ENCODE measurements around the gene GPSM1. TPM values are rescaled to one million over a fixed set of nuclear protein-coding genes. Genes with fewer than 3 reads are reported as not detected.

Gene GPSM1
- total RNA-seq, 1 donor from 2014 or later = 1.9 TPM

GRCh38 chr9:136335296-136336155, 8.2 kb downstream of the GPSM1 start:
- H3K9me3 Mint-ChIP-seq = no peaks in the 10 kb centered on the region

DNA sequence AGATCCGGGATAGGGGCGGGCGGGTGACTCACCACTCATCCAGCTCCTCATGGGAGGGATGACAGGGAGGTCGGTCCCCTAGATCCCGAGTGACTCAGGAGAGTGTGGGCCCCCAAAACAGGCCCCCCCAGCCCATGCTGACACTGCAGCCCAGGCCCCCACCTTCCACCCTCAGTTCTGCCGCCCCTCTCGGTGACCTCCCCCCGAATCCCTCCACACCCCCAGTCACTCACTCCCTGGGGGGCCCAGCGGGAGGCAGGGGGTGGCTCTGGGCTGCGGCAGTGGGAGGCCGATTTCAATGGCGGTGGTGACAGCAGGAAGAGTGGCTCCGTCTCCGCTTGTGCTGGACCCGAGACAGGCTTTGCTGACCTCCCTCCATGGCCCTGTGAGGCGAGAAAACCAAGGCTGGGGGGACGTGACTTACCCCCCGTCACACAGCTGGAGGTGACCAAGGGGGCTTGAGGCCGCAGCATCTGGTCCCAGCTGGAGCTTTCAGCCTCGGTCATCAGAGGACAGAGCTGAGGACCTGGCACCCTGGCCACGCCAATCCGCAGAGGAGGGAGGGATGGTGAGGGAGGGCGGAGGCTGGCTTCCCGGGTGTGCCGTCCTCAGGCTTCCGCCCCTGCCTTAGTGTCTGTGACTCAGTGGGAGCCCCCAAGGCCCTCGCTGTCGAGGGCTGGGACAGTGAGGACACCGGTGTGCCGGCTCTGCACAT, 9.0 kb downstream of the GPSM1 start:
- no peaks in the 10 kb centered on the region for H3K9me3 Mint-ChIP-seq
- TF ChIP-seq, protein P1, sequence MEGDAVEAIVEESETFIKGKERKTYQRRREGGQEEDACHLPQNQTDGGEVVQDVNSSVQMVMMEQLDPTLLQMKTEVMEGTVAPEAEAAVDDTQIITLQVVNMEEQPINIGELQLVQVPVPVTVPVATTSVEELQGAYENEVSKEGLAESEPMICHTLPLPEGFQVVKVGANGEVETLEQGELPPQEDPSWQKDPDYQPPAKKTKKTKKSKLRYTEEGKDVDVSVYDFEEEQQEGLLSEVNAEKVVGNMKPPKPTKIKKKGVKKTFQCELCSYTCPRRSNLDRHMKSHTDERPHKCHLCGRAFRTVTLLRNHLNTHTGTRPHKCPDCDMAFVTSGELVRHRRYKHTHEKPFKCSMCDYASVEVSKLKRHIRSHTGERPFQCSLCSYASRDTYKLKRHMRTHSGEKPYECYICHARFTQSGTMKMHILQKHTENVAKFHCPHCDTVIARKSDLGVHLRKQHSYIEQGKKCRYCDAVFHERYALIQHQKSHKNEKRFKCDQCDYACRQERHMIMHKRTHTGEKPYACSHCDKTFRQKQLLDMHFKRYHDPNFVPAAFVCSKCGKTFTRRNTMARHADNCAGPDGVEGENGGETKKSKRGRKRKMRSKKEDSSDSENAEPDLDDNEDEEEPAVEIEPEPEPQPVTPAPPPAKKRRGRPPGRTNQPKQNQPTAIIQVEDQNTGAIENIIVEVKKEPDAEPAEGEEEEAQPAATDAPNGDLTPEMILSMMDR (IDR thresholded peaks at IDR 0.05) = no peak
- CTCF ChIA-PET = no interaction called here
- no peak overlapping the region for H3K4me3 Mint-ChIP-seq
- H3K27me3 Mint-ChIP-seq = no peaks in the 10 kb centered on the region
- H3K27ac Mint-ChIP-seq = no peak overlapping the region
- ATAC-seq (ENCODE audit: low read depth) (no peak), DNase-seq (no peak)
- no peaks in the 10 kb centered on the region for H3K4me1 Mint-ChIP-seq
- H3K36me3 Mint-ChIP-seq (ENCODE audit: low read depth) = no peaks in the 10 kb centered on the region
- POLR2A ChIA-PET = no interaction called here
- intact Hi-C loops (cut with micrococcal nuclease) = no loop called here

More at GRCh38 chr9:136335296-136336155, 8.2 kb downstream of the GPSM1 start:
- TF ChIP-seq, protein P1 (IDR thresholded peaks at IDR 0.05) = no peak
- no peak overlapping the region for H3K4me3 Mint-ChIP-seq
- no peak for ATAC-seq (ENCODE audit: low read depth)
- no peak overlapping the region for H3K27ac Mint-ChIP-seq
- ChIA-PET CTCF (no interaction called here), POLR2A (interaction anchor here (0.9 kb wide), 1 partner anchor 27 kb away, joined by 3 read pairs; no protein-coding TSS in a partner anchor)
- no peaks in the 10 kb centered on the region for H3K36me3 Mint-ChIP-seq (ENCODE audit: low read depth)
- no peak for DNase-seq
- no peaks in the 10 kb centered on the region for H3K4me1 Mint-ChIP-seq
- no peaks in the 10 kb centered on the region for H3K27me3 Mint-ChIP-seq
- intact Hi-C loops (cut with micrococcal nuclease) = no loop called here

DNA sequence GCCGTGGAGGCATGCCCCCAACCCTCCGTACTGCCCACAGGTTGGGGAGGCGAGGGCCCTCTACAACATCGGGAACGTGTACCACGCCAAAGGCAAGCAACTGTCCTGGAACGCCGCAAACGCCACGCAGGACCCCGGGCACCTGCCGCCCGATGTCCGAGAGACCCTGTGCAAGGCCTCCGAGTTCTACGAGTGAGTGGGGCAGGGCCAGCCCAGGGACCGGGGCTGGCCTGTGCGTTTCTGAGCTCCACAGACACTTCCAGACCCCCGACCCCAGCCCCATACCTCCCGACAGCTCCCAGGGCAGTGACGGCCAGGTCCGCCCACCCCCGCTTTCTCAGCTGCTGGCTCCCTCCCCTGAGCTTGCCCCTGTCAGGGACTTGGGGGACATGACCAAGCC, 9.5 kb downstream of the GPSM1 start:
- ATAC-seq (ENCODE audit: low read depth) = no peak
- H3K27me3 Mint-ChIP-seq = no peaks in the 10 kb centered on the region
- POLR2A ChIA-PET = no interaction called here
- no peaks in the 10 kb centered on the region for H3K4me1 Mint-ChIP-seq
- CTCF ChIA-PET = no interaction called here
- H3K9me3 Mint-ChIP-seq = no peaks in the 10 kb centered on the region
- H3K27ac Mint-ChIP-seq = no peak overlapping the region
- no peak for DNase-seq
- H3K4me3 Mint-ChIP-seq = no peak overlapping the region
- H3K36me3 Mint-ChIP-seq (ENCODE audit: low read depth) = no peaks in the 10 kb centered on the region
- TF ChIP-seq, protein P1 (IDR thresholded peaks at IDR 0.05) = no peak
- intact Hi-C loops (cut with micrococcal nuclease) = no loop called here

GRCh38 chr9:136337416-136338395, 10.4 kb downstream of the GPSM1 start:
- peaks cover 1% of the 10 kb centered on the region for H3K4me1 Mint-ChIP-seq
- intact Hi-C loops (cut with micrococcal nuclease) = no loop called here
- H3K4me3 Mint-ChIP-seq = no peak overlapping the region
- H3K36me3 Mint-ChIP-seq (ENCODE audit: low read depth) = no peaks in the 10 kb centered on the region
- H3K9me3 Mint-ChIP-seq = no peaks in the 10 kb centered on the region
- no peaks in the 10 kb centered on the region for H3K27me3 Mint-ChIP-seq
- ChIA-PET POLR2A (no interaction called here), CTCF (no interaction called here)
- no peak overlapping the region for H3K27ac Mint-ChIP-seq
- DNase-seq (no peak), ATAC-seq (ENCODE audit: low read depth) (no peak)
- TF ChIP-seq, protein P1 (IDR thresholded peaks at IDR 0.05) = no peak
